ENCODE results near the gene CMTM3.
"Not testable (repeated sequence)": the region's sequence is repeated elsewhere in the genome, so short reads cannot be mapped to it uniquely, and the experiment has no call there.

Gene CMTM3, protein sequence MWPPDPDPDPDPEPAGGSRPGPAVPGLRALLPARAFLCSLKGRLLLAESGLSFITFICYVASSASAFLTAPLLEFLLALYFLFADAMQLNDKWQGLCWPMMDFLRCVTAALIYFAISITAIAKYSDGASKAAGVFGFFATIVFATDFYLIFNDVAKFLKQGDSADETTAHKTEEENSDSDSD

GRCh38 chr16:66604376-66605176 lies at the start of gene CMTM3:
CMTM3 (plus strand) TSS chr16:66604704; CDS start chr16:66604806, 102 bp downstream.
- DNase-seq: no peak

GRCh38 chr16:66560107-66560506 lies 44.4 kb upstream of the CMTM3 start:
- no peak for DNase-seq

DNA sequence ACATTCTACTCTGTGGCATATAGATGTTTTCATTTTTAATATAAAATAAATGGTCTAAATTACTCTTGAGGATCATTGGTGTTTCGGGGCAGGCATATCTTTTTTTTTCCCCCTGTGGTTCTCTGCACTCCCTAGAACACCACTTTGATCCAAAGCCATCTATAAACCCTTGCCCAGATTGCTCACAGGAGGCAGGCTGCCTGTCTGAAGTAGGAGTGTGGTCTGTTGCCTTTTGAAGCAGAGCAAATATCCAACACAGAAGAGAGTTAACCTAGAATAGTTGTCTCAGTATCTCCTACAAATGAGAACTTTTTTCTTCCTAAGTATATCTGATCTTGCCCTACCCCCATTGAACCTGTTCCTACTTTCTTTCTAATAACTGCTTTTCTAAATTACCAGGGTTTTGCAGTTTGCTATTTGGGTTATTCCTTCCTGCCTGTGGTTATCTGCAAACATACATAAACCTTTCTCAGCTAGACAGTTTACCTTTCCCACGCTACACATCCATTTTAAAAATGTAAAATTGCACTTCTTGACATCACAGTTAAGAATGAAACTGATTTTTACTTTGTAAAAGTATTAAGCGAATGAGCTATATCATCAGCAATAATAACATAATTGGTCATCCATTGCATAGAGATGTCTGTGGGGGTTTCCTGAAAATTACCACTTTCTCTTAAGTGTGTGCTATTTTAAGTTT lies 43.0 kb upstream of the CMTM3 start:
- no peak for DNase-seq

GRCh38 chr16:66562409-66562808 lies 42.1 kb upstream of the CMTM3 start:
- DNase-seq: no peak

- DNase-seq: no peak
These were observed 41.5 kb upstream of the CMTM3 start for GRCh38 chr16:66562986-66563385.

- no peak for DNase-seq
These were observed 40.8 kb upstream of the CMTM3 start for GRCh38 chr16:66563574-66564334.

DNA sequence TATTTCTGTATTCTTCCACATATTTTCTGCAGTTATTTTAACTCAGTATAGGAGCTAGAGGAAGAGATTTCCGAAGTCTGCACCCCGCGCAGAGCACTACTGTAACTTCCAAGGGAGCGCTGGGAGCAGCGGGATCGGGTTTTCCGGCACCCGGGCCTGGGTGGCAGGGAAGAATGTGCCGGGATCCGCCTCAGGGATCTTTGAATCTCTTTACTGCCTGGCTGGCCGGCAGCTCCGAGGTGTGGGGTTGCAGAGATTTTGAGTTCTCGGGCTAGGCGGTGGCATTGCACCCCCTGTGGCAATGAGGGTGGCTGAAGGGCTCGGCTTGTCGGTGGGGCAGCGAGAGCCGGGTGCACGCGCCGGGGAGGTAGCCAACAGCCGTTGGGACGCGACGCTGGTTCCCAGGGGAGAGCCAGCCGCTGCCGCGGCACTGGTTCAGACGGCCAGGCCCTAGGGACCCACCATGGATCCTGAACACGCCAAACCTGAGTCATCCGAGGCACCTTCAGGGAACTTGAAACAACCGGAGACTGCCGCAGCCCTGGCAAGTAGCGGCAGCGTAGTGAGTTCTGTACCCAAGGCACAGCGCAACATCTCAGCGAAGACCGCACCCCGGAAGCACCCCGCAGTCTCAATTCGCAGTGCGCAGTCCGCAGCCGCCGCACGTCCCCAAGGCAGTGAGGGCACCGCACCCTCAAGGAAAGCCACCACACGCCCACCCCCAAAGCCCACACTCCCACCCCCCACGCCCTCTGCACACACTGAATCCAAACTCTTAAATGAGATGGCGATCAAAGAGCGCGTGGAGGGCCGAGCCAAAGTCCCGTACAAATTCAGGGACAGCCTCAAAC lies 38.2 kb upstream of the CMTM3 start, which contains the start of gene CMTM1:
TSS of gene CMTM1 (plus strand) at position 389 of the 851 bp plus-strand sequence. CDS start at position 464, 75 bp downstream.
- DNase-seq: no peak

DNA sequence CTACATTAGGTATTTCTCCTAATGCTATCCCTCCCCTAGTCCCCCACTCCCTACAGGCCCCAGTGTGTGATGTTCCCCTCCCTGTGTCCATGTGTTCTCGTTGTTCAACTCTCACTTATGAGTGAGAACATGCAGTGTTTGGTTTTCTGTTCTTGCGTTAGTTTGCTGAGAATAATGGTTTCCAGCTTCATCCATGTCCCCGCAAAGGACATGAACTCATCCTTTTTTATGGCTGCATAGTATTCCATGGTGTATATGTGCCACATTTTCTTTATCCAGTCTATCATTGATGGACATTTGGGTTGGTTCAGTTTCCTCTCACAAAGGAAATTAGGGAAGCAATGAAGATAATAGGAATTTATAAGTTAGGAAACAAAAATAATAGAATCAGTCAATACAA lies 37.2 kb upstream of the CMTM3 start:
- DNase-seq: not testable (repeated sequence)

- DNase-seq: no peak
These were observed 36.1 kb upstream of the CMTM3 start for GRCh38 chr16:66568355-66568754.

GRCh38 chr16:66569131-66569530 lies 35.4 kb upstream of the CMTM3 start:
- DNase-seq: no peak

- DNase-seq: no peak
These were observed 34.6 kb upstream of the CMTM3 start for GRCh38 chr16:66569827-66570405.

- no peak for DNase-seq
These were observed 32.1 kb upstream of the CMTM3 start for GRCh38 chr16:66572356-66572755.

GRCh38 chr16:66574081-66574480 lies 30.4 kb upstream of the CMTM3 start:
- DNase-seq: no peak

- no peak for DNase-seq
These were observed 30.0 kb upstream of the CMTM3 start for GRCh38 chr16:66574531-66574930.

- DNase-seq: no peak
These were observed 29.4 kb upstream of the CMTM3 start for GRCh38 chr16:66575060-66575459.

DNA sequence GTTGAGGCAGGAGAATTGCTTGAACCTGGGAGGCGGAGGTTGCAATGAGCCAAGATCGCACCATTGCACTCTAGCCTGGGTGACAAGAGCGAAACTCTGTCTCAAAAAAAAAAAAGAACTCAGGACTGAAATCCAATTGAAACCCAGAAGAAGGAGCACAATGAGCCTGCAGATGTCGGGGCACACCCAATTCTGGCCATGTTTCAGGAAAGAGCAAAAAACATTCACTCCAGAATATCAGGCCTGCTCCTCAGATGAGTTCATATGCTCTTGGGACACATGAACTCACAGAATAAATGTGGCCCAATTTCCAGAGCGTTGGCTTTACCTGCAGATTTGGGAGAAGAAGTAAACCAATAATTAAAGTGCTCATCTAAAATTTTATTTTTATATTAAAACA lies 28.2 kb upstream of the CMTM3 start:
- DNase-seq: no peak

DNA sequence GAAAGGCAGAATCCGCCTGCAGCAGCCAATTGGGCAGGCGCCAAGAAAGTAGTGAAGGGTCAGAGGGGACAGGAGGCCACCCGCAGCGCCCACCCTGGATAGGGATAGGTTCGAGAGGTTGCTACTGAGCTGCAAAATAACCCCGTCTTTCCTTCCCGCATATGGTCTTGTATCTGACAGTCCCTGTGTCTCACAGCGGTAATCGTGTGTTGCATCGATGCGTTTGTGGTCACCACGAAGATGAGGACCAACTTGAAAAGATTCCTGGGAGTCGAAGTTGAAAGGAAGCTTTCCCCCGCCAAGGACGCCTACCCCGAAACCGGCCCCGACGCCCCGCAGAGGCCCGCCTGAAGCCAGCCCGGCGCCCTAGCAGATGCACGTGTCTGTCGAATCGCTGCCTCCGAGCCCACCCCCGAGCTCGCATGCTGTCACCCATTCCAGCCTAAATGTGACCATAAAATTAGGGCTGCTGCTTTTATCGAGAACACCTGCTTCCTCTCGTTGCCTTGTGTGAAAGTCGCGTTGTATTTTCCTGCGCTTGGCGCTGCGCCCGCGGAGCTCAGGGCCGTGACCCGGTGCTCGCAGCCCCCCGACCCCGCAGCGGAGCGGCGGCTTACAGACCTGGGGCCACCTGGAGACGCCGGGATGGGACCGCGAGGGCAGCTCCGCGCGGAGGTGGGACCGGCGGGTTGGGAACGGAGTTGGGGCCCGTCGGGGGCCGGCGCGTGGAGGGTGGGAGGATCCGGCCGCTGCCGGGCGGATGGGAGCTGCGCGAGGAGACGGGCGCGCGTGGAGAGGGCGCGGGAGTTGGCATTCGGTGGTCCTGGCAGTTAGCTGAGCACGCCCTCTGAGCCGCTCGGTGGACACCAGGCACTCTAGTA lies 25.6 kb upstream of the CMTM3 start, which contains the start of gene CMTM2:
TSS of gene CMTM2 (plus strand) at position 813 of the 881 bp plus-strand sequence. CDS start 145 bp downstream, outside the sequence.
- DNase-seq: no peak

DNA sequence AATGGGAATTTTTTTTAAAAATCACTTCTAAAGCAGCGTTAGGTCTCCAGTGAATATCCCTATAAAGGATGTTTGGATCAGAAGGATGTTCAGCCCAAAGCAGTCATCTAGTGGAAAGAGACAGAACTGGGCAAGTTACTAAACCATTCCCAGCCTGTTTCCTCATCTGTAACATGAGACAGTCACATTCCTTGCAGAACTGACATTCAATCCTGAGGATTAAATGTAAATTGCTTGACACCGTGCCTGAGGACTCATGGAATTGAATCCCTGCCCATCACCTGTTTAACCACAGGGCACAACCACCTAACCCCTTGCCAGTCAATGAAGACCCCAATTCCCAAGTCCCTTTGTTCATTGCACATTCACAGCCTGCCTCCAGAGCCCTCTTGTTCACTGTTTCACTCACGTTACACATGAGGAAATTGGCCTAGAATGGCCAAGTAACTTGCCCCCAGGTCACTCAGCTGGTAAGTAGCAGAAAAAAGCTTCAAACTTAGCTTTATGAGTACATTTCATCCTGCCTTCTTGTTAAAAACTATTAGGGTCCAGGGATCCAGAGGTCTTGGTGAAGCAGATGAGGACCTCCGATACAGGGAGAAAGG lies 23.8 kb upstream of the CMTM3 start:
- peak; percentile 25 for DNase-seq

DNA sequence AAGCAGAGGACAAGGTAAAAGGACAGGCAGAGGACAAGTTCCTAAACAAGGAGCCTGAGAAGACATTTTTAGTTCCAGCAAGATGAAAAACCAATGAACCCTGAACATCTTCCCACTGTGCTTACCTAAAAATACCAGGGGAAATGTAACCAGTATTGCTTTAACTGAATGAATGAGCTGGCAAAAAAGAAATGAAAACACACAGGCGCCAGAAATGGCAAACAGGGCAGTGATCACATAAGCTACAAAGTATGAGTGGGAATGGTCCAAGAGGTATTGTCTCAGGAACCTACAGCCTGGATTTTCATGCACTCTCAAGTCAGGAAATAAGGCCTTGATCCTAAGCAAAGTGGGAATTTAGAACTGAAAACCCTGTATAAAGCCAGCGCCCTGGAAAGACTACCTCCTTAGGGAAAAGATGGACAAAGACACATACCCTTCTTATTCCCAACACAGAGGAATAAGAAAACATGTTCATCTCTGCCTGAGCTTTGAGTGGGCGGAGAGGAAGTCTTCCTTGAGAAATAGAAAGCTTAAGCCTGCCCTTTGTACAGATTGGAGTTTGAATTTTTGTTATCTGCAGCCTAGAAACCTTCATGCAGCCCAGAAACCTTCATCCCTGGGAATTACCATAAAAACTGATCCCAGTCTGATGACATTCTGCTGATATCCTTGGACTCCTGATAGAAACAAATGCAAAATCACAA lies 23.1 kb upstream of the CMTM3 start:
- DNase-seq: no peak

Data from NCI-H524 treated with DMSO at 0.1 percent for 48 hours (cell line).